Fibroblast of peridontal ligament (primary cell): Measurements from ENCODE around the gene MYO6.
A peak's percentile ranks its signal among the peaks of the same experiment; 100 is the strongest.
"Not testable (repeated sequence)": the region's sequence is repeated elsewhere in the genome, so short reads cannot be mapped to it uniquely, and the experiment has no call there.

Source experiments
- DNase-seq: peaks from one replicate; pipeline ENCODE4 v3.0.0-alpha.2; 2010; ENCODE audit errors: extremely low read depth

MYO6 gene

DNA sequence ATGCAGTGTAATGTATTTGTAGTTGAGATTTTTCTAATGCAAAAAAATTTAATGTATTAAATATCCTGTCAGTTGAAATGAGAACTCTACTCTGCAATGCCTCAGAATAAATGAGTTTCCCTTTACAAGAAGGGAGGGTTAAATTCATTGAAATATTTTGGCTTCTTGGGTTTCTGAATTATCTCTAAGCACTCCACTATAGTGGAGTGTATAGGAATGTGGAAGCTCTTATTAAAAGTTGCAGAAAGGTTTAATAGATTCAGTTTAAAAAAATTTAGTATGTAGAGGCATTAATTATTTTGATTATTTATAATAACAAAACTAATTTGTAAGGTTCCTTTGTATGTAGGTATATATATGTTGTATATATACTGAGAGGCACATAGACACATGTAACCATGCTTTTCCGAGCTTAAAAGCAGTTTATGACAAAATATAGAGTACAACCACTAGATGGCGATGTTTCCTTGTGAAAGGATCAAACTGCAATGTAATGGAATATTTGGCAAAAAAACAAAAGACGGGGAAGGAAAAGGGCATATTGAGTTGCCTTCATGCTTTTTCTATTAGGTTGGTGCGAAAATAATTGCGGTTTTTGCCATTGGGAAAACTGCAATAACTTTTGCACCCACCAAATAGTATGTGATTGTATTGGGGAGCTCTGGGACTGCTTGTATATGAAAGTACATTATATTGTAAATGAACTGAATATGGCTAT lies 144.2 kb downstream of the MYO6 start:
- DNase-seq, result peak; percentile 92

DNA sequence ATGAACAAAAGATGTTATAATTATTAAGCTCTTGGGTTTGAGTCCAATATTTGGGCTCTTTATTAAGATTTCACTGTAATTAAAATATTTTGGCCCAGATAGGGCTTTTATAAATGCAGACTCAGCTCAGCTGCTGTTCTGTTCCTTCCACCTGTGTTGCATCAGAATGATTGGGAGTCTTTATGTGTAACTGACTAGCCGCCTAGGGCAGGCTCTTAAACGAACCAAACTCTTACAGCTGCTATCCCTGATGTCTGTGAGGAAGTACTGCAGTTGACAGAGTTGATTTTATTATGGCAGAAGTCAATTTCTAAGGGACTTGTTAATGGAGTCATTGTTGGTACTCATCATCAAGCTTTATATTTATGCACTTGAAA lies 144.7 kb downstream of the MYO6 start:
- DNase-seq, result peak; percentile 8

DNA sequence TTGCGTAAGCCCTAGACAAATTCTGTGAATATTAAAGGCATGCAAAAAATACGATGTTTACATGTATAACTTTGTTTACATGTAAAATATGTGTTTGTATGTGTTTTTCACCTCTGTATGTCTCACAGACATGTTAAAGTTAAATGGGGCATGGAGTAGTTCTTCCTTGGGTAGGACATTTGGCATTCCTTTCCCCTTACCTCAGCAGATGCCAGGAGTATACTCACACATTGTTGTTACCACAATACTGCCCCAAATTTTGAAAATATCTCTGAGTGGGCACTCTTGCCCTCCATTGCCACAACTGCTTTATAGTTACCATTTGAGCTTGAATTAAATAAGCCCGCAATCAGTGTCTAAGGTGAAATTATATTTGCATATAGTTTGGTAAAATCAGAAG lies 147.5 kb downstream of the MYO6 start:
- no peak for DNase-seq

DNA sequence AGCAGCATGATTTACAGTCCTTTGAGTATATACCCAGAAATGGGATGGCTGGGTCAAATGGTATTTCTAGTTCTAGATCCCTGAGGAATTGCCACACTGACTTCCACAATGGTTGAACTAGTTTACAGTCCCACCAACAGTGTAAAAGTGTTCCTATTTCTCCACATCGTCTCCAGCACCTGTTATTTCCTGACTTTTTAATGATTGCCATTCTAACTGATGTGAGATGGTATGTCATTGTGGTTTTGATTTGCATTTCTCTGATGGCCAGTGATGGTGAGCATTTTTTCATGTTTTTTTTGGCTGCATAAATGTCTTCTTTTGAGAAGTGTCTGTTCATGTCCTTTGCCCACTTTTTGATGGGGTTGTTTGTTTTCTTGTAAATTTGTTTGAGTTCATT lies 151.2 kb downstream of the MYO6 start:
- not testable (repeated sequence) for DNase-seq

DNA sequence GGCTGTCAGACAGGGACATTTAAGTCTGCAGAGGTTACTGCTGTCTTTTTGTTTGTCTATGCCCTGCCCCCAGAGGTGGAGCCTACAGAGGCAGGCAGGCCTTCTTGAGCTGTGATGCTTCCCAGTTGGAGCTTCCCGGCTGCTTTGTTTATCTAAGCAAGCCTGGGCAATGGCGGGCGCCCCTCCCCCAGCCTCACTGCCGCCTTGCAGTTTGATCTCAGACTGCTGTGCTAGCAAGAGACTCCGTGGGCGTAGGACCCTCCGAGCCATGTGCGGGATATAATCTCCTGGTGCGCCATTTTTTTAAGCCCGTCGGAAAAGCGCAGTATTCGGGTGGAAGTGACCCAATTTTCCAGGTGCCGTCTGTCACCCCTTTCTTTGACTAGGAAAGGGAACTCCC lies 156.1 kb downstream of the MYO6 start:
- not testable (repeated sequence) for DNase-seq

DNA sequence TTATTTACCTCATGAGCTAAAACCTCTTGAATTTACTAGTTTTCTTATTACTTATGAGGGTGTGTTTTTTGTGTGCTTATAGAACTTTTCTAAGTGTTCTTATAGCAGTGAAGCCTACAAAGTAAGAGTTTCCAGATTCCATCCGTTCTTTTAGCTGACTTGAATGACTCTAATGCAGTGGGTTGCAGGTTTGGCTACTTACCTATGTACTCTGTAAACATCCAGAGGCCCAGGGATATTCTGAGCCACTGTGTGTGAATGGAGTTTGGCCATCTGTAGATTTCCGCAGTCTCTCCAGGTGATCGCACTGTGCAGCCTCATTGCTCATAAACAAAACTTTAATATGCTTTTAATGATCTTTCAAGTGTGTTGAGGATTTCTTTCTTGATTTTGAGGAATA lies 157.8 kb downstream of the MYO6 start:
- DNase-seq, result no peak

DNA sequence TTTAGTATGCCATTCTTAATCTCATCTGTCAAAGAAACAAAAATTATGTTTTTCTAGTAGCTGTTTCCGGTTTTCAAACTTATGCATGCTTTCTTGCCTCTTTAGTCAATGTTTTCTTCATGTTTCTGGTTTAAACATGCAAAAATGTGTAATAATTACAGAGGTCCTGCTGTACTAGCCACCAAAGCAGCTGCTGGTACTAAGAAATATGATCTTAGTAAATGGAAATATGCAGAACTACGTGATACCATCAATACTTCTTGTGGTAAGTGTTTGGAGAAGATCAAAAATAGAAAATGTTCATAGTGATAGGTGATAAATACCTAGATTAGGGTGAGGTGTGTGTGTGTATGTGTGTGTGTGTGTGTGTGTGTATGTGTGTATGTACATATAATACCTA lies 158.4 kb downstream of the MYO6 start:
- no peak for DNase-seq

DNA sequence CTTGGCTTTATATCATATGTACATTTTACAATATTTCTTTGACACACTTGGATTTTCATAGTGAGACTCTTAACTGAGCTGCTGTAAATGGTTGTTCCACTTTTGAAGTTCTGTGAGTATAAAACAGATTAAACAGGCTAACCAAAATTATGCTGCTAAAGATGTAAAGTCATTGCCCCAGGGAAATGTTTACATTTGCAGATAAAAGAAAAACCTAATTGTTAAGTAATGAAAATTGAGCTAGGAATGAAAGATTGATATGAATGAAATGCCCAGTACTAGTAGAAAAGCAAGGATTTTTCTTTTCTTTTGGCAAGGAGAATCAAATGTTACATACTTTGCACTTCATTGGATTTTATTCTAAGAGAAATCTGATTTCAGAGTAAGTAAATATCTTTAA lies 164.0 kb downstream of the MYO6 start:
- DNase-seq, result no peak

DNA sequence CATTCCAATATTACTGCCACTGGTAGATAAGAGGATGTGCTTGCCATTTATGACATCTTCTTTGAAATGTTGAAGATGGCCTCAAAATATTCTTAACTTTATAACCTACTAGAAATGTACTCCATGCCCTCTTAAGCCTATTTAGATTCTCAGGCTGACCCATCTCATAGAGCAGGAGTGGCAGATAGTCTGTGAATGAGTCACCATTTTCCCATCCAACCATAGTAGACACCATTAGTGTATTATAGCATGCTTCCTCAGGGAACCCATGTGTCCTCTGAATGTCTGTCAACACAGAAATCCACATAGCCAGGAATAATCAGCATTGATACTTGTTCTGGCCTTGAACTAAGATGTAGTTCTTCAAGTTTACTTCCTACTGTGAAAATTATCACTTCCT lies 173.2 kb downstream of the MYO6 start:
- no peak for DNase-seq

DNA sequence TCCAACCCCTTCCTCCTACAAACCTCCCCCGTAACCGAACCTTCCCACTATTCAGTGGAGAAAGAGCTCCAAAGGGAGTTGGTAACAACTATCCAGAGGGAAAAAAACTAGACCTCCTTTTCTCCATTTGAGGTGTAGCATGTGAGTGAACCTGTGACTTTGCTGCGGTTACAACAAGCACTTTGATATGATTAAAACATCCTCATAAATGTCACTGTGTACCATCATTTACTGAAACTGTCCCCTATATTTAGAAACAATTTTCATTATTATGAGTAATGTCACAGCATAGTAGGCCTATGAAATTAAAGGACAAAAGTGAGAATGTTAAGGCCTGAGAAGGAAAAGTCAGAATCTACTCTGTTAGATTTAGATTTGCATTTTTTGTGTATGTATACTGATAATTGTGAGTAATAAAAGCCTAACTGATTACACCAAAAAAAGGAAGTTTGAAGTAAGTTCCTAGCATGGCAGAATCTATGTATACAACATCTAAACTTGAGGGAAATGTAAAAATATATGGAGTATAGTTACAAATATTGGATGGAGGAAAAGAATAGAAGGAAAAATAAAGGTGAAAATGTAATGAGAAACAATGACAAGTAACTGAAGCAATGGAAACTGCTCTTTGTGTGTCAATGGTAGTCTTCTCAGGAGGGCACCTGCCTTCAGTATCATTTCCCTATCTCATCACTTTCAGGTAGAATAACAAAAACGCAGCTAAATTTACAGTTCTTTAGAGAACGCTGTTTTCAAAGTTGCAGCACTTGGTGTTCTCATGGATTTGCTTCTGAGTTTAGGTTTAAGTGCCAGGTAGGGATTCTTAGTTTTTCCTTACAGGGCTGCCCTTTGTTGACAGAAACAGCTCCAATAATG lies 177.5 kb downstream of the MYO6 start:
- no peak for DNase-seq

DNA sequence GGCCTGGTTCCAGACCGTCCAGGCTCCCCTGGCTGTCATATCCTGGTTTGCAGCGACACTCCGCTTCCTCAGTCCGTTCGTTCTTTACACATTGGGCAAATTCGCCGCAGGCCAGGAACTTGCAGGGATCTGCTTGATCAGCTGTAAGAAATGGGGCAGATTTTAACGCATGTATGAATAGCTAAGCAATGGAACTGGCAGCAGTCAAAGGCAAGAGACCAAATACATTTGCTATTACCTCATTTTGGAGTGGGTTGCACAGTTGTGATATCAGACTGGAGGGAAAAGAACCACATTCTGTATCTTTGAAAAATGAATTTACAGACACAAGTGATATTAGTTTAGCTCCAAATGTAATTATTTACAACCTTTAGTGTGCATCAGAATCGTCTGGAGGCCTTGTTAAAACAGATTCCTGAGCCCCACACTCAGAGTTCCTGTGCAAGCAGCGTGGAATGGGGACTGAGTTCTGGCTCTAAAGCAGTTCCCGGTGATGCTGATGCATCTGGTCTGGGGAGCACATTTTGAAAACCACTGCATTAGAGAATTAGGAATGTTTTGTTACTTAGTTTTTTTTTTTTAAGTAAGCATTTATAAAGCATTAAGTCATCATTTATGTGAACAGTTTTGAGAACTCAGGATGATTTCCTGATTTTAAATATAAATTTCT lies 182.1 kb downstream of the MYO6 start:
- DNase-seq, result peak; percentile 14

DNA sequence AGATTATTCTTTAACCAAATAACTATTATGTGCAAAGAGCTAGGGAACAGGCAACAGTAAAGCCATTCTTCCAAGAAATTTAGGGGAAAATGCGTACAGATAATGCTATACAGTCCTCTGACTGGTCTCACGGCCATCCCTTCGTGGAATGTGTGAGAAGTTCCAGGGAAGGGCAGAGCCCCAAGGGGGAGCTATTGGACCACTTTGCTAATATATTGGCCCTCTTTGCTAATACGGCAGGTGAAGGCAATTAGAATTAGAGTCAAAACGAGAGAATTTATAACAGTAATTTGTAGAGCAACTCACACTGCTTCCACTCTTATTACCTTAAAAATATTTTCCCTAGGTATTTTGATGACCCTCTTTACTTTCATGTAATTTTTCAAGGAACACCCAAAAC lies 183.0 kb downstream of the MYO6 start:
- DNase-seq, result no peak

DNA sequence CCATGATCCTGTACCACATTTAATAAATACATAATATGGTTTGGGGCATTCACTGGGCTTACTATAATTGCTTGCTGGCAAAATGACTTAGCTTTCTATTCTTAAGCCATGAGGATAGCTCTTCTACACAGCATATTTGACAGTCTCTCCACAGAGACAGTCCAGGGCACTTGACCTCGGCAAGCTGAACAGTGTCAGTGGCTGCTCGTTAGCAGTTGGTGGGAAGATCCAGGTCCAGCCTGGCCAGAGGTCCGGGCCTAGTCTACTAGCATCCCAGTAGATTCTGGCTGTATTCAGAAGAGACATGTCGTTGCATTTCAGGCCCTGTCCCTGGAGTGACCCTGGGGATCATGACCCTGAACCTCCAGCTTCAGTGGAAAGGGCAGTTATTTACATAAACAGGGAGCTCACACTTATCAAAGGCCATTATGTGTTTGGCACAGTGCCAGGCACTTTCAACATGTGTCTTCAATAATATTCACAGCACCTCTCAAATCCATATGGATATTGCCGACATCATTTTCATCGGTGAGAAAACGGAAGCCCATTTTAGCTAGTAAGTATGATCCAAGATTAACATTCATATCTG lies 184.4 kb downstream of the MYO6 start:
- DNase-seq, result no peak

DNA sequence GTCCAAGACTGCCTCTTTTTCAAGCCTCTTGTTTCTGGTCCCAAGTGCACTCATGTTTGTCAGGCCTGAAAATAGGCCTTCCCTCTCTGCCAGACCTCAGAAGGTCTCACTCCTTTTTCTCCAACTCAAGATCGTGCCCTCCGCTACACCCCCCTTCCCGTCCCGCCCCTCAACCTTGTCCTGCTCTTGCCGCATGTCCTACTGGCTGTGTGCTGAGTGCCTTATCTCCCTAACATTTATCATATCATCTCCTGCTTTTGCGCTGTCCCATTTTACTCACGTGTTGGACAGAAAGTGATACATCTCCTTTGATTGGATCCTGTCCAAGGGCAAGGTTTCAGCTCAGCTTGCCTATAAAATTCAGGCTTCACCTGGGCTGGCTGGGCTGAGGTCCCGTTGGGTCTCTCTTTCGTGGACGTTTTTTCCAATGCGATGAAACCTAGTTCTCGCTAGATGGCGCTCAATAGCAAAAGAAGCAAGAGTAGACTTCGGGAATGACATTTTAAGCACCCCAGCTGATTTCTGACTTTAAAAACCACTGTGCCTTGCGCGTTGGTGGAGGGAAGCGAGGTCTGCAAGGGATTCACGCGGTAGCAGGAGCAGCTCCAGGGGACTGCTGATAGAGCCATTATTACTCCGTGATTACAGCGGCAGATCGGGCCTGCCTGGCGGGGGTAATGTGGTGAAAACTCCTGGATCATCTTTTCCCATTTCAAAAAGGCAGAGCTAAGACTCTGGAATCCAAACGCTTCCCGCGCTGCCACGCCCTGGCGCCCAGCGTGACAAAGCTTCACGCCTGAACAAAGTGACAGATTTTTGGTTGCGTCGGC lies 185.8 kb downstream of the MYO6 start:
- DNase-seq, result peak; percentile 86

DNA sequence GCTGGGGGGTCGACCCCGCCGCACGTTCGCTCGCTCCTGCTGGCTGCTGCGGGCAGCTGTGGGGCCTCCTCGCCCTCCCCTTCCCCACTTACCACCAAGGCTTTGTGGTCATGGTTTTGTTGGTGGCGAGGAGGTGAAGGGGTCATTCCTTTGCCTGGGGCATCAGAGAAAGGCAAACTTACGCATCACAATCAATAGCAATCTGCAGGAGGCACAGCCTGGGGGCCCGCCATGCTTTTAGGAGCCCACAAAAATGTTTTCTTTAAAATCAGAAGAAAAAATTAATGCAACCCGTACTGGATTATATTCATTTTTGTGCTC lies 186.4 kb downstream of the MYO6 start:
- DNase-seq, result no peak

DNA sequence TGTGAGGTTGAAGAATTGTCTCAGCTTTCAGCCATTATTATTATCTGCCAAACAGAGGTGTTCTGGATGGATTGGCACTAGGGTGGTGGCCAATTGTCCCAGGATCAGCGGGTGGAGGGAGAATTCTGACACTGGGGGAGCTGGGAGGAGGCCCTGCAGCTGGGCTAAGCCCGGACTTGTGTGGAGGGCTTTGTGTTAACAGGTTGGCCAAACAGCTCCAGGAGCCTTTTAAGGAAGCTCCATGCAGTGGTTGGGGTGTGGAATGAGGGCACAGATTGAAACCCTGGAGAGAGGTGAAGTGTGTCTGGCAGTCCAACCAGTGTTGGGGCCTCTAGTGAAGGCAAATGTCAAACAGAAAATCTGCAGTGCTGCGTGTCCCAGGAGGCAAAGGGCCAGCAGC lies 187.6 kb downstream of the MYO6 start:
- DNase-seq, result no peak

DNA sequence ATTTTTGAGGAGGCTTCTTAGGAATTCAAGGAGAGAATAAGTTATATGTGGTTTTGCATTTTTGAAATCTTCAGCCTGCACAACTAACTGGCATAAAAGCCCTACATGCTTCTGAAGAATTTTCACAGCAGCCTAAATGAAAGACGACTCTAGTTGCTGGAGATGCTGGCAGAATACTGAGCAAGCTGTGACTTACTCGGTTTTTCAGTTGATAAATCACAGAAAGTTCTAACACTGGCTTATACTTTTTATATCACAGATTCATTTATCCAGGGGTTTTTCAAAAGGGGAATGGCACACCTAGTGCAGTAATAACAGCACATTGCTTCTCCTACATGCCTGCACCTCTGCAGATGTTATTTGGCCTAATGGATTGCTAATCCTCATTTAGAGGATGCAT lies 188.8 kb downstream of the MYO6 start:
- no peak for DNase-seq

DNA sequence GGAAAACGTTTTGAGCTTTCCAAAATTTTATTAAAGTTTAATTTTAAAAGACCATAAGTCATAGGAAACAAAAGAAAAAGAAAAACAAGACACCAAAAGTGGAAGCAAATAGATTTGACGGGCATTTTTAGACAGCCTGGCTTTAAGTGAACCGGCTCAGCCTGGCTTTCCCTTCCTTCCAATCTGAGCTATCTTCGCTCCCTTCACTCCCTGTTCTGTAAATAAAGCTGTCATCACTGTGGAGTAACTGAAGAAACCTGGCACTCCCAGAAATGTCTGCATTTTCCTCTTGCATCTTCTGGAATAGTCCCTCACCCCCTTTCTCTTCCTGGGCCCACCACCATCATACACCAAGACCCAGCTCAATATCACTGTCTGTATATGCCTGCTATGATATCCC lies 191.5 kb downstream of the MYO6 start:
- no peak for DNase-seq

DNA sequence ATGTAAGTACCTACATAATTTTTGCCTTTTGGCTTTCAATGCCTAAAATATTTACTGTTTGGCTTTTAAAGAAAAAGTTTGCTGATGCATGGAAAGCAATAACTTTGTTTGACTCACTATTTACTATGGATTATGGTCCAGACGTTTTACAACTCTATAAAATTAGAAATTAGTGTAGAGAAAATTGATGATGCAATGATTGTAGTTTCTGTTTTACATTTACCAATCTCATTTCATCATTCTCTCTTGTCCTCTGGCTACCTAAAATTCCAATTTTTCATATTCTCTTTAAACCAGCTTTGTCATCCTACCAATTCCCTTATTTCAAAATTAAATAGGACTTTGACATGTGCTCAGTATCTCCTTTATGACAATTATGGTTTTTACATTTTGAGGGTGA lies 192.5 kb downstream of the MYO6 start:
- no peak for DNase-seq

DNA sequence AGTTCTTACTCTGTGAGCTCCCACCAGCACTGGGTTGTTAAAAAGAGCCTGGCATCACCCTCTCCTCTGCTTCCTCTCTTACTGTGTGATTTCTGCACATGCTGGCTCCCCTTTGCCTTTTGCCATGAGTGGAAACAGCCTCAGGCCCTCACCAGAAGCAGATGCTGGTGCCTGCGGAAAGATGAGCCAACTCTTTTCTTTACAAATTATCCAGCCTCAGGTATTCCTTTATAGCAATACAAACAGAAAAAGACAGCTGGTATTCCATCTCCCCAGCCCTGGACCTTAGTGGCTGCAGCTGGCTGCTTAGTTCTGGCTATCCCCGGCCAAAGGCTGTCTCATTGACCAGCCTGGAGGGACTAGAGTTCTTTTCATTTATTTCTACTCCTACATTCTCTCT lies 194.3 kb downstream of the MYO6 start:
- DNase-seq, result no peak

DNA sequence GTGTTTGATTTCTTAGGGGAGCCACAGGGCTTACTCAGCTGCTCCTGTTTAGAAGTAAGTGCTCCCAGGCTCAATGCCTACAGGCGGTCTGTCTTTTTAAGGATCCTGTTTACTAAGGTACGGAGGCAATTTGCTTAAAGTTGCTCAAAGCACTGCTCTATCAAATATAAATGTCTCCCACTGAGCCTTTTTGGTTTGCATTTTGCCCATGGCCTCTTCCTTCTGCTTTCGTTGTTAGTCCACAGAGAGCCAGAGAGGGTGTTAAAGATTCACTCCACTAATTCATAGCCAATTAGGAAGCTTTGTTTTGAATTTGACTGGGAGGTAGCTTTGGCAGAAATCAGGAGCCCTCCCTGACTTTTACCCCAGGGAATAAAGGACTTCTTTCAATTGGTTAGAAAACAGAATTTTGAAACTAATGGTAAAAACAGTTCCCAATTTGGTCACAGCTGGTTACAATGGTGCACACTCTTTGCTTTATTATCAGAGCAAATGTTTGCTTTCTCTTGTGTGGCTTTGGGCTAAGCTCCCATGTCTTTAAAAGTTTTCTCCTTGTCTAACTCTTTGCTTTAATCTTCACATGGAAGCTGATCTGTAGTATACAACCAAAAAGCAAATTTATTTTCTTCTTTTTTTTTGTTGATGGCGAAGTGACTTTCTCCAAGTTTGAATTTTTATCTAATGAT lies 197.2 kb downstream of the MYO6 start:
- DNase-seq, result no peak
